Measurements from ENCODE around the gene ZFYVE28. TPM values are rescaled to one million over a fixed set of nuclear protein-coding genes. Genes with fewer than 3 reads are reported as not detected.

Gene ZFYVE28
- total and polyA plus RNA-seq, 2 of the 8 experiments (the other 6 are each of a cell fraction or from before 2014, with no cell fraction given) = 1.7 to 4.9 TPM

GRCh38 chr4:2262145-2262943 is 156.1 kb downstream of the ZFYVE28 start:
- H3K18ac ChIP-seq (ENCODE audit: extremely low read depth, low read length) = no peak overlapping the region; the same call in 1 of the 2 replicates
- 5% methylated on average over 71 of the region's 98 CpGs; no CpG with 5 or more reads in 1 of the 2 experiments for WGBS, 2 experiments (ENCODE audit: extremely low coverage in 1 of 2, insufficient coverage in 1 of 2, insufficient read length in 1 of 2, insufficient replicate concordance in 2 of 2, low coverage in 1 of 2, low lambda C conversion rate in 2 of 2, missing lambda C conversion rate in 1 of 2)
- DNase-seq (ENCODE audit: low read depth in 1 of 2, low spot score in 2 of 2) = peak; percentile 97 to 98
- peak overlapping the region; percentile 40 to 89 (median 56) for H3K4me3 ChIP-seq (ENCODE audit: extremely low read depth in 1 of 4, insufficient read depth in 2 of 4, low read depth in 3 of 4, low read length in 4 of 4)
- ChIA-PET CTCF (ENCODE audit: partially characterized antibody) (interaction anchor here (2.2 kb wide), 1 partner anchor 41 kb away, joined by 6 read pairs; no protein-coding TSS in a partner anchor), POLR2A (ENCODE audit: partially characterized antibody) (interaction anchor here (1.0 to 1.3 kb wide), 3 partner anchors 73 to 206 kb away, joined by 3 to 7 read pairs (median 3); partner anchors contain the start of gene RNF4)
- H3K23ac ChIP-seq (ENCODE audit: insufficient read length) = no peak overlapping the region
- no peak overlapping the region for H2BK12ac ChIP-seq (ENCODE audit: low read depth, low read length)
- peak overlapping the region; percentile 85; the same call in 1 of the 2 replicates for H4K8ac ChIP-seq (ENCODE audit: extremely low read depth, insufficient read depth, low read length)
- H3K27ac ChIP-seq (ENCODE audit: low read depth, low read length) = 0 out of 2 replicates have a peak overlapping the region, but pooled peaks have one; percentile 7
- H3K4me2 ChIP-seq (ENCODE audit: insufficient read depth in 1 of 2, low read depth in 2 of 2, low read length in 2 of 2) = peak overlapping the region; percentile 65 to 96
- H3K9me3 ChIP-seq (ENCODE audit: insufficient read depth in 2 of 2, low read depth in 1 of 2, low read length in 1 of 2) = no peaks in the 10 kb centered on the region
- H3K23me2 ChIP-seq (ENCODE audit: low read depth, low read length) = peaks cover 10% of the 10 kb centered on the region; the same call in 1 of the 2 replicates
- FAIRE-seq = no peak
- peaks cover 0 to 6% of the 10 kb centered on the region in 2 experiments for H4K20me1 ChIP-seq (replicated peaks in 1 of 2; ENCODE audit: control insufficient read depth in 1 of 2, insufficient read depth in 2 of 2, low read length in 2 of 2)
- H2BK5ac ChIP-seq (ENCODE audit: low read depth, low read length) = no peak overlapping the region
- no peak overlapping the region for H3K56ac ChIP-seq (replicated peaks; ENCODE audit: insufficient read length, low read depth, low read length)
- H3K79me2 ChIP-seq (ENCODE audit: control insufficient read depth in 1 of 2, insufficient read depth in 2 of 2, low read length in 2 of 2) = no peaks in the 10 kb centered on the region
- H2BK20ac ChIP-seq (ENCODE audit: low read length) = no peak overlapping the region
- no peak overlapping the region for H3K14ac ChIP-seq (ENCODE audit: insufficient read length)
- peaks cover 0 to 9% (median 4%) of the 10 kb centered on the region in 4 experiments; a peak in 5 of 7 replicates for H3K4me1 ChIP-seq (replicated peaks in 1 of 4; ENCODE audit: control insufficient read depth in 3 of 4, insufficient read depth in 4 of 4, low read length in 3 of 4)
- peak overlapping the region; percentile 29; the same call in 1 of the 2 replicates for H2AFZ ChIP-seq (ENCODE audit: low read length)
- no peak overlapping the region for H2BK15ac ChIP-seq (ENCODE audit: low read length)
- H3K4ac ChIP-seq (replicated peaks; ENCODE audit: insufficient read length, low read depth, low read length) = no peak overlapping the region
- H4K91ac ChIP-seq (replicated peaks; ENCODE audit: insufficient read length, low read length) = peak overlapping the region; percentile 10
- H3K36me3 ChIP-seq (ENCODE audit: control insufficient read depth in 2 of 4, insufficient read depth in 4 of 4, low read length in 3 of 4) = no peaks in the 10 kb centered on the region; a peak in 1 of 8 replicates
- H2BK120ac ChIP-seq (replicated peaks; ENCODE audit: low read depth, low read length) = no peak overlapping the region
- H3K9ac ChIP-seq (replicated peaks in 1 of 4; ENCODE audit: extremely low read depth in 1 of 4, low read depth in 3 of 4, low read length in 3 of 4) = no peak overlapping the region
- no peaks in the 10 kb centered on the region for H3K27me3 ChIP-seq (replicated peaks in 1 of 4; ENCODE audit: control insufficient read depth in 3 of 4, extremely low read depth in 1 of 4, insufficient read depth in 3 of 4, low read length in 3 of 4)
- H4K5ac ChIP-seq (ENCODE audit: insufficient read length, low read depth, low read length) = peak overlapping the region; percentile 15
- H2AK5ac ChIP-seq (ENCODE audit: low read depth, low read length) = no peak overlapping the region
- H3K79me1 ChIP-seq (ENCODE audit: low read depth, low read length) = no peaks in the 10 kb centered on the region
- TF ChIP-seq TAF1 (IDR thresholded peaks at IDR 0.05; ENCODE audit: low read depth, low read length) = peak; percentile 65
- no peak for TF ChIP-seq RAD21 (IDR thresholded peaks at IDR 0.05 in 1 of 2, conservative IDR thresholded peaks at IDR 0.05 in 1 of 2; ENCODE audit: low read depth in 2 of 2, low read length in 2 of 2)
- TF ChIP-seq SIX5 (IDR thresholded peaks at IDR 0.05; ENCODE audit: low read depth, low read length) = no peak
- peak; percentile 85 for TF ChIP-seq MAX (IDR thresholded peaks at IDR 0.05)
- peak; percentile 26 for TF ChIP-seq ASH2L (IDR thresholded peaks at IDR 0.05; ENCODE audit: low read length)
- TF ChIP-seq KDM4A (IDR thresholded peaks at IDR 0.05; ENCODE audit: low read depth, low read length, severe bottlenecking) = peak; percentile 87
- no peak for TF ChIP-seq RNF2 (IDR thresholded peaks at IDR 0.05; ENCODE audit: borderline replicate concordance, low read depth, low read length, missing control alignments, poor library complexity, severe bottlenecking)

Measured in H1 (cell line).